COLO829 (cell line): Measurements from ENCODE around the gene VAMP8.
"Not testable (repeated sequence)": the region's sequence is repeated elsewhere in the genome, so short reads cannot be mapped to it uniquely, and the experiment has no call there.

Experiments used
- DNase-seq: peaks from one replicate; pipeline ENCODE4 v3.0.0; 2012; ENCODE audit warnings: low spot score

Gene VAMP8

GRCh38 chr2:85577386-85578242 is at the start of gene VAMP8:
Gene VAMP8 (plus strand): TSS chr2:85577586. CDS start chr2:85577647, 61 bp downstream.
- no peak for DNase-seq

GRCh38 chr2:85527787-85528186 is 49.6 kb upstream of the VAMP8 start:
- no peak for DNase-seq

- no peak for DNase-seq
Measured at GRCh38 chr2:85528355-85528754, 49.0 kb upstream of the VAMP8 start.

GRCh38 chr2:85529809-85530208 is 47.6 kb upstream of the VAMP8 start:
- DNase-seq, result no peak

GRCh38 chr2:85531589-85531988 is 45.8 kb upstream of the VAMP8 start:
- no peak for DNase-seq

GRCh38 chr2:85534099-85534498 is 43.3 kb upstream of the VAMP8 start:
- DNase-seq, result no peak

GRCh38 chr2:85534881-85535280 is 42.5 kb upstream of the VAMP8 start:
- no peak for DNase-seq

- no peak for DNase-seq
Measured at GRCh38 chr2:85536479-85536878, 40.9 kb upstream of the VAMP8 start.

- DNase-seq, result no peak
Measured at GRCh38 chr2:85537600-85538506, 39.5 kb upstream of the VAMP8 start.

GRCh38 chr2:85538507-85539360 is 38.7 kb upstream of the VAMP8 start, which contains the start of gene MAT2A:
Gene MAT2A (plus strand): TSS chr2:85539168. CDS start chr2:85539288, 120 bp downstream.
- peak; percentile 77 for DNase-seq

GRCh38 chr2:85539361-85540132 is 37.8 kb upstream of the VAMP8 start:
- DNase-seq, result no peak

- DNase-seq, result no peak
Measured at GRCh38 chr2:85540133-85540648, 37.2 kb upstream of the VAMP8 start.

- no peak for DNase-seq
Measured at GRCh38 chr2:85541262-85541661, 36.1 kb upstream of the VAMP8 start.

- DNase-seq, result no peak
Measured at GRCh38 chr2:85541753-85542457, 35.5 kb upstream of the VAMP8 start.

GRCh38 chr2:85542777-85543176 is 34.6 kb upstream of the VAMP8 start:
- DNase-seq, result no peak

GRCh38 chr2:85544254-85544691 is 33.1 kb upstream of the VAMP8 start:
- DNase-seq, result not testable (repeated sequence)

- DNase-seq, result not testable (repeated sequence)
Measured at GRCh38 chr2:85544915-85545779, 32.2 kb upstream of the VAMP8 start.

- DNase-seq, result no peak
Measured at GRCh38 chr2:85545780-85546240, 31.6 kb upstream of the VAMP8 start.
